Endothelial cell (in vitro differentiated cells): ENCODE results near the gene TMEM240. TPM values are rescaled to one million over a fixed set of nuclear protein-coding genes. Genes with fewer than 3 reads are reported as not detected.

Source experiments
- DNase-seq: peaks from one replicate; pipeline ENCODE4 v3.0.0; 2021; ENCODE audit warnings: low spot score
- H3K27ac Mint-ChIP-seq: one replicate; pipeline ENCODE4 v1.8.0; 2021; ENCODE audit warnings: mixed read lengths, inconsistent platforms; ENCODE audit not compliant: unreplicated experiment
- H3K27me3 Mint-ChIP-seq: one replicate; pipeline ENCODE4 v1.8.0; 2021; ENCODE audit warnings: mild to moderate bottlenecking, moderate library complexity, mixed read lengths, inconsistent platforms; ENCODE audit not compliant: unreplicated experiment
- H3K36me3 Mint-ChIP-seq: one replicate; pipeline ENCODE4 v1.8.0; 2021; ENCODE audit warnings: mild to moderate bottlenecking, low read depth, mixed read lengths, inconsistent platforms; ENCODE audit not compliant: unreplicated experiment
- H3K4me1 Mint-ChIP-seq: one replicate; pipeline ENCODE4 v1.8.0; 2021; ENCODE audit warnings: mild to moderate bottlenecking, mixed read lengths, inconsistent platforms; ENCODE audit not compliant: unreplicated experiment
- H3K4me3 Mint-ChIP-seq: one replicate; pipeline ENCODE4 v1.8.0; 2021; ENCODE audit warnings: mild to moderate bottlenecking, mixed read lengths, inconsistent platforms; ENCODE audit not compliant: unreplicated experiment
- H3K9me3 Mint-ChIP-seq: one replicate; pipeline ENCODE4 v1.8.0; 2021; ENCODE audit warnings: mixed read lengths, inconsistent platforms; ENCODE audit not compliant: unreplicated experiment
- CTCF ChIP-seq: fragments of 200-600 bp; sonication (generic); IDR thresholded peaks from one replicate; pipeline ENCODE4 v1.5.0; 2021; ENCODE audit warnings: antibody characterized with exemption; ENCODE audit not compliant: unreplicated experiment
- total RNA-seq: library from RNA; stranded (reverse); fragmentation: NEBNext Ultra II Directional; extraction: Animal tissue kit (Norgen Biotek cat#: 25700); gene quantifications from one replicate; pipeline ENCODE4 v1.2.1, GENCODE V29; 2021; ENCODE audit not compliant: unreplicated experiment

The TMEM240 gene
- total RNA-seq, 1 donor from 2014 or later, result 6.6 TPM

- Mint-ChIP-seq H3K9me3 (no peaks in the 10 kb centered on the region), H3K4me3 (no peak overlapping the region), H3K27ac (no peak overlapping the region), H3K36me3 (peaks cover 15% of the 10 kb centered on the region), H3K4me1 (peaks cover 8% of the 10 kb centered on the region), H3K27me3 (peaks cover 12% of the 10 kb centered on the region)
- no peak for TF ChIP-seq CTCF
- DNase-seq, result no peak
Measured at GRCh38 chr1:1542766-1543705, 2.6 kb upstream of the TMEM240 start.

GRCh38 chr1:1541956-1542765 is 1.7 kb upstream of the TMEM240 start:
- no peak for DNase-seq
- H3K27ac Mint-ChIP-seq, result no peak overlapping the region
- H3K4me3 Mint-ChIP-seq, result peak overlapping the region; percentile 60
- no peaks in the 10 kb centered on the region for H3K9me3 Mint-ChIP-seq
- H3K4me1 Mint-ChIP-seq, result peaks cover 8% of the 10 kb centered on the region
- TF ChIP-seq CTCF, result no peak
- peaks cover 15% of the 10 kb centered on the region for H3K36me3 Mint-ChIP-seq
- peaks cover 19% of the 10 kb centered on the region for H3K27me3 Mint-ChIP-seq

GRCh38 chr1:1540818-1541628 is 599 bp upstream of the TMEM240 start:
- Mint-ChIP-seq H3K27me3 (peaks cover 22% of the 10 kb centered on the region), H3K4me3 (peak overlapping the region; percentile 60), H3K36me3 (peaks cover 15% of the 10 kb centered on the region), H3K27ac (peak overlapping the region; percentile 42), H3K9me3 (no peaks in the 10 kb centered on the region), H3K4me1 (peaks cover 8% of the 10 kb centered on the region)
- no peak for DNase-seq
- TF ChIP-seq CTCF, result no peak

- no peaks in the 10 kb centered on the region for H3K9me3 Mint-ChIP-seq
- peak; percentile 43 for DNase-seq
- peak overlapping the region; percentile 65 for H3K4me3 Mint-ChIP-seq
- H3K36me3 Mint-ChIP-seq, result peaks cover 5% of the 10 kb centered on the region
- H3K4me1 Mint-ChIP-seq, result peaks cover 8% of the 10 kb centered on the region
- TF ChIP-seq CTCF, result no peak
- peaks cover 19% of the 10 kb centered on the region for H3K27me3 Mint-ChIP-seq
- no peak overlapping the region for H3K27ac Mint-ChIP-seq
Measured at GRCh38 chr1:1539310-1540089, 924 bp downstream of the TMEM240 start.
